ENCODE results near the gene RBKS. TPM values are rescaled to one million over a fixed set of nuclear protein-coding genes. Genes with fewer than 3 reads are reported as not detected.

Gene RBKS
- total and polyA plus RNA-seq, 2 donors = 1.8 to 4.2 TPM

DNA sequence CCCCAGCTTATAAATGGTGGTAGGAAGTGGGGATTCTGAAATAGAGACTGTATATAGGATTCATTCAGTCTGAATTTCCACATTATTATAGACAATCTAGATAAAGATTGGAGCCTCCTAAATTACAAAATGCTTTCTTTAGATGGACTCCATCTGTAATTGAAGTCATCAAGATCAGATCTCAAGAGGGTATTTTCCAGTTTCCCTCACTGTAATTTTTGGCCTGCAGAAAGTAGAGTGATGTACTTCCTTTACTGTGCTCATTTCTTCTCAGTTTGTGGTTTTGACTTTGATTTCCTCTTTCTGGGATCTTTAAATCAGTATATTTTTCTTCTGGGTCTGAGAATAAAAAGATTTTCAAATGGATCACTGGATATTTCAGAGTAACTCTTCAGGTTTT, 7.5 kb upstream of the RBKS start:
- Histone ChIP-seq H3K9me3 (ENCODE audit: control insufficient read depth in 2 of 2, insufficient read depth in 1 of 2, low read length in 1 of 2) (no peaks in the 10 kb centered on the region), H3K27ac (ENCODE audit: low read depth in 1 of 2, low read length in 1 of 2) (no peak overlapping the region), H3K36me3 (ENCODE audit: control insufficient read depth in 2 of 2, insufficient read depth in 2 of 2, low read length in 1 of 2) (peaks cover 10 to 13% of the 10 kb centered on the region in 2 donors), H3K27me3 (ENCODE audit: control insufficient read depth in 2 of 2, insufficient read depth in 1 of 2, low read length in 1 of 2) (no peaks in the 10 kb centered on the region), H3K4me3 (ENCODE audit: low read length in 2 of 2) (no peak overlapping the region), H3K4me1 (ENCODE audit: control insufficient read depth in 2 of 2, insufficient read depth in 2 of 2, low read length in 2 of 2) (no peaks in the 10 kb centered on the region)
- no peak for DNase-seq (ENCODE audit: low read depth in 6 of 9, low spot score in 9 of 9)

DNA sequence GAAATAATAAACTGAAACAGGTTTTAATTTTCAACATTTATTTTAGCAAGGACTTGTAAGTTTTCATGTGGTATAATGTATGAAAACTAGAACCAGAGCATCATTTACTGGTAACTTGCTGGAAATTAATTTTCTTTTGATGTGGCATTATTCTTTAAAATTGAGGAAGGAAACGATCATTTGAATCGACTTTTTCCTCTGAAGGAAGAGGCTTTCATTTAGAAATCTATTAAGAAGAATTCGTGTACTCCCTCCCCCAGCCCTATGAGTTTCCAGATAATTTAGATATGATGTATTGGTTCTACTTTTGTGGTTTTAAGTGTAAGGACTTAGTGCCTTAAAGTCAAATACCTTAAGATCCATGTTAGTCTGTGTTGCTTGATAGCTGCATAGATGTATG, 2.8 kb upstream of the RBKS start:
- no peak overlapping the region for H3K27ac ChIP-seq (ENCODE audit: low read depth in 1 of 2, low read length in 1 of 2)
- WGBS = 13% methylated on average over 3 of the region's 3 CpGs
- no peaks in the 10 kb centered on the region for H3K27me3 ChIP-seq (ENCODE audit: control insufficient read depth in 2 of 2, insufficient read depth in 1 of 2, low read length in 1 of 2)
- H3K4me3 ChIP-seq (ENCODE audit: low read length in 2 of 2) = no peak overlapping the region
- H3K36me3 ChIP-seq (ENCODE audit: control insufficient read depth in 2 of 2, insufficient read depth in 2 of 2, low read length in 1 of 2) = peaks cover 10 to 13% of the 10 kb centered on the region in 2 donors
- DNase-seq (ENCODE audit: low read depth in 6 of 9, low spot score in 9 of 9) = no peak
- peaks cover 6 to 9% of the 10 kb centered on the region in 2 donors for H3K4me1 ChIP-seq (ENCODE audit: control insufficient read depth in 2 of 2, insufficient read depth in 2 of 2, low read length in 2 of 2)
- H3K9me3 ChIP-seq (ENCODE audit: control insufficient read depth in 2 of 2, insufficient read depth in 1 of 2, low read length in 1 of 2) = no peaks in the 10 kb centered on the region

DNA sequence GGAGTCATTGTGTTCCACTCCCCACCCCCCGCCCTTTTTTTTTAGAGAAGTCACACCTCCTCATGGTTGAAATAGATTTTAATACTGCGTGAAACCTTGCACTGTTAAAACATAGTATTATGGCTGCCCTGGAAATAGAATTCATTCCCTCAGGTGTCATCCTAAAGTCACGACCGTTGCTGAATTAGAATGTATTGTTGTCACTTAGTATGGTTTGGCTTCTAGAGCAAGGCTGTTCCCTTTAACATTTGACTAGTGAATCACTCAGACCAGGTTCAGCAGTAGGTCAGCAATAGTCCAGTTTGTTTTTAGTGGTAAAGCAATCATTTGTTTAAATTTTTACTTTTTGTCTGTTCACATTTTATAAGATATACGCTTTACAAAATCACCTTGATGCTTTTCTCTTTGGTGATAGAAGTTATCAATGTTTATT, 1.5 kb upstream of the RBKS start:
- H3K4me3 ChIP-seq (ENCODE audit: low read length in 2 of 2) = no peak overlapping the region
- no peaks in the 10 kb centered on the region for H3K27me3 ChIP-seq (ENCODE audit: control insufficient read depth in 2 of 2, insufficient read depth in 1 of 2, low read length in 1 of 2)
- no peaks in the 10 kb centered on the region for H3K9me3 ChIP-seq (ENCODE audit: control insufficient read depth in 2 of 2, insufficient read depth in 1 of 2, low read length in 1 of 2)
- no peak for DNase-seq (ENCODE audit: low read depth in 6 of 9, low spot score in 9 of 9)
- H3K27ac ChIP-seq (ENCODE audit: low read depth in 1 of 2, low read length in 1 of 2) = peak overlapping the region in 1 of 2 donors; percentile 47
- 95% methylated on average over 5 of the region's 5 CpGs for WGBS
- H3K4me1 ChIP-seq (ENCODE audit: control insufficient read depth in 2 of 2, insufficient read depth in 2 of 2, low read length in 2 of 2) = peaks cover 6 to 9% of the 10 kb centered on the region in 2 donors
- H3K36me3 ChIP-seq (ENCODE audit: control insufficient read depth in 2 of 2, insufficient read depth in 2 of 2, low read length in 1 of 2) = peaks cover 7 to 11% of the 10 kb centered on the region in 2 donors

DNA sequence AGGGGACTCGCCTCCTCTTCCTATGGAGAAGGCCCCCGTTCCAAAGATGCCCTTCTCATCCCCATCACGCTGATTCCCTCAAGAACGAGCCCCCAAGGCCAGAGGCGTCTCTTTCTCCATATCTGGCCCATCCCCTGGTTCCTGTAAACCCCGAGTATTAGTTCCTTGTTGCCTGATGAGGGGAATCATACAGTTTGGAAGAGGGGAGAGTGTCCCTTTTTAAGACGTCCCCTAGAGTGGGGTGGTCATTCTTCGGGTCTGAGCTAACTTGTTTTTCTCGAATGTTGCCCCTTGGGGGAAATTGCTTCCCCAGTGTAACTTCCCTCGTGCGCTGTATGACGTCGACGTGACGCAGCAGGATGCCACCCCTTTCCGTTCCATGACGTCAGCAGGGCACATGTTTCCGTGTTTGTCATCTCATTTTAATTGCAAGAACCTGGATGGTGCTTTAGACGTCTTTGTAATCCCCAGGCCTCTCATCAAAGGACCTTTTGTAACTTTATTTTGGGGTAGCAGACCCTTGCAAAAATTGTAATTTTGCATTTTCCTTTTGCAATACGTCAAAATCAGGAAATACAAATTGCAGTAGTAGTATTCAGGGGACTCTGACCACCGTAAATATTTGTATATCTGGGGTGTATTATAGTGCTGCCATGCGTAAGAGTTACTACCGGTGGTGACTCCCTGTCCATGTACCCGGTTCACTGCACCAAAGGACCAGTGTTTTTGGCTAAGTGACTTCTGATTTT, 911 bp upstream of the RBKS start:
- H3K4me1 ChIP-seq (ENCODE audit: control insufficient read depth in 2 of 2, insufficient read depth in 2 of 2, low read length in 2 of 2) = peaks cover 6 to 9% of the 10 kb centered on the region in 2 donors
- 21% methylated on average over 24 of the region's 24 CpGs for WGBS

DNA sequence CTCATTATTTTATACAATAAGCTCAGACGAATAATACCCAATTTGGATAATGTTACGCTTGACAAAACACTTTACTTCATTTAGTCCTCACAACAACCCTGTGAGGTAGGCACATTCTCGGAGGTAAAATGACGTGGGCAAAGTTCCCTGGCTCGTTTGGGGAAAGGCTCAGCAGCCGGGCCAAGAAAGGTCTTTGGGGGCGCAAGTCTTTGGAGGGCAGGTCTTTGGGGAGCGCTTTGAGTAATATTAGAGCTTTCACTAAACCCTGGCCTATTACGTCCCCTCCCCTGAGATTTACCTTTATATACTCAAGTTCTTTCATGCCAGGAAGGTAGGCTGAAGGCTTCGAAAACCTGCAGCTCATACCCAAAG, 427 bp downstream of the RBKS start:
- WGBS = 31% methylated on average over 10 of the region's 10 CpGs
- Histone ChIP-seq H3K36me3 (ENCODE audit: control insufficient read depth in 2 of 2, insufficient read depth in 2 of 2, low read length in 1 of 2) (peaks cover 0 to 3% of the 10 kb centered on the region in 2 donors), H3K27ac (ENCODE audit: low read depth in 1 of 2, low read length in 1 of 2) (peak overlapping the region; percentile 89 to 98), H3K4me3 (ENCODE audit: low read length in 2 of 2) (peak overlapping the region; percentile 79 to 93), H3K27me3 (ENCODE audit: control insufficient read depth in 2 of 2, insufficient read depth in 1 of 2, low read length in 1 of 2) (no peaks in the 10 kb centered on the region), H3K4me1 (ENCODE audit: control insufficient read depth in 2 of 2, insufficient read depth in 2 of 2, low read length in 2 of 2) (peaks cover 6 to 9% of the 10 kb centered on the region in 2 donors), H3K9me3 (ENCODE audit: control insufficient read depth in 2 of 2, insufficient read depth in 1 of 2, low read length in 1 of 2) (no peaks in the 10 kb centered on the region)
- DNase-seq (ENCODE audit: low read depth in 6 of 9, low spot score in 9 of 9) = peak in 4 of 9 donors; percentile 1 to 4 (median 4)

More for the DNA sequence above, 911 bp upstream of the RBKS start:
- Histone ChIP-seq H3K27me3 (ENCODE audit: control insufficient read depth in 2 of 2, insufficient read depth in 1 of 2, low read length in 1 of 2) (no peaks in the 10 kb centered on the region), H3K27ac (ENCODE audit: low read depth in 1 of 2, low read length in 1 of 2) (peak overlapping the region; percentile 98), H3K36me3 (ENCODE audit: control insufficient read depth in 2 of 2, insufficient read depth in 2 of 2, low read length in 1 of 2) (peaks cover 2 to 5% of the 10 kb centered on the region in 2 donors), H3K9me3 (ENCODE audit: control insufficient read depth in 2 of 2, insufficient read depth in 1 of 2, low read length in 1 of 2) (no peaks in the 10 kb centered on the region), H3K4me3 (ENCODE audit: low read length in 2 of 2) (peak overlapping the region; percentile 79 to 93)
- peak; percentile 42 to 88 (median 64) for DNase-seq (ENCODE audit: low read depth in 6 of 9, low spot score in 9 of 9)

DNA sequence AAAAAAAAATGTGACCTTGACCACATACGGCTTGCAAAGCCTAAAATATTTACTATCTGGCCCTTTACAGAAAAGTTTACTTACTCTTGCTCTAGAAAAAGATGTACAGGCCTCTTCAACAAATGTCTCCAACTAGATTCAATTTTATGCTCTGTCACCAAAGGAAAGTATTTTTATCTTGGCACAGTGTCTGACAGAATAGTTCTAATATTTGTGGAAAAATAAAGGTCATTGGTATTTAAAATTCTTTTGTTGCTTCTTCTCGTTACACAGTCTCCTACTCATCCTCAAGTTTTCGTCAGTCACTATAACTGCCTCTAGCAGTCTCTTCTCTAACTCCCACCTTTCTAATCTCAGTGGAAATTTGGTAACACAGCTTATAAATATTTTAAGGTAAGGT, 1.4 kb downstream of the RBKS start:
- H3K9me3 ChIP-seq (ENCODE audit: control insufficient read depth in 2 of 2, insufficient read depth in 1 of 2, low read length in 1 of 2) = no peaks in the 10 kb centered on the region
- no peak for DNase-seq (ENCODE audit: low read depth in 6 of 9, low spot score in 9 of 9)
- WGBS = 93% methylated on average over 3 of the region's 3 CpGs
- H3K27ac ChIP-seq (ENCODE audit: low read depth in 1 of 2, low read length in 1 of 2) = no peak overlapping the region
- no peak overlapping the region for H3K4me3 ChIP-seq (ENCODE audit: low read length in 2 of 2)
- H3K4me1 ChIP-seq (ENCODE audit: control insufficient read depth in 2 of 2, insufficient read depth in 2 of 2, low read length in 2 of 2) = peaks cover 6 to 9% of the 10 kb centered on the region in 2 donors
- no peaks in the 10 kb centered on the region for H3K27me3 ChIP-seq (ENCODE audit: control insufficient read depth in 2 of 2, insufficient read depth in 1 of 2, low read length in 1 of 2)
- no peaks in the 10 kb centered on the region for H3K36me3 ChIP-seq (ENCODE audit: control insufficient read depth in 2 of 2, insufficient read depth in 2 of 2, low read length in 1 of 2)

DNA sequence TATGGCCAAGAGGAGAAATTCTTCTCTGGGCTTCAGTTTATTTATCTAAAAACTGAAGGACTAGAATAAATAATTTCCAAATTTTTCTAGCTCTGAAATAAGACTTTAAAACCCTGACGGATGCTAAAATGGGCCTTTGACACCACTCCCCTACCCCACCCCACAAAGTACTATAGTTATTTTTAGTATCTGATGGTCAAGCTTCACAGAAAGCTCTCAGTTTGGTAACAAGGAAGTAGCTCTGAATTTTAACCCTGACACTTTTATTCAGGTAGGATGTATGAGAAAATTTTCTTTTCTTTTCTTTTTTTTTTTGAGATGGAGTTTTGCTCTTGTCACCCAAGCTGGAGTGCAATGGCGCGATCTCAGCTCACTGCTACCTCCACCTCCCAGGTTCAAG, 2.4 kb downstream of the RBKS start:
- Histone ChIP-seq H3K4me1 (ENCODE audit: control insufficient read depth in 2 of 2, insufficient read depth in 2 of 2, low read length in 2 of 2) (peaks cover 6 to 9% of the 10 kb centered on the region in 2 donors), H3K4me3 (ENCODE audit: low read length in 2 of 2) (no peak overlapping the region), H3K27ac (ENCODE audit: low read depth in 1 of 2, low read length in 1 of 2) (no peak overlapping the region), H3K9me3 (ENCODE audit: control insufficient read depth in 2 of 2, insufficient read depth in 1 of 2, low read length in 1 of 2) (no peaks in the 10 kb centered on the region), H3K36me3 (ENCODE audit: control insufficient read depth in 2 of 2, insufficient read depth in 2 of 2, low read length in 1 of 2) (no peaks in the 10 kb centered on the region), H3K27me3 (ENCODE audit: control insufficient read depth in 2 of 2, insufficient read depth in 1 of 2, low read length in 1 of 2) (no peaks in the 10 kb centered on the region)
- DNase-seq (ENCODE audit: low read depth in 6 of 9, low spot score in 9 of 9) = no peak
- WGBS = 94% methylated on average over 3 of the region's 3 CpGs

DNA sequence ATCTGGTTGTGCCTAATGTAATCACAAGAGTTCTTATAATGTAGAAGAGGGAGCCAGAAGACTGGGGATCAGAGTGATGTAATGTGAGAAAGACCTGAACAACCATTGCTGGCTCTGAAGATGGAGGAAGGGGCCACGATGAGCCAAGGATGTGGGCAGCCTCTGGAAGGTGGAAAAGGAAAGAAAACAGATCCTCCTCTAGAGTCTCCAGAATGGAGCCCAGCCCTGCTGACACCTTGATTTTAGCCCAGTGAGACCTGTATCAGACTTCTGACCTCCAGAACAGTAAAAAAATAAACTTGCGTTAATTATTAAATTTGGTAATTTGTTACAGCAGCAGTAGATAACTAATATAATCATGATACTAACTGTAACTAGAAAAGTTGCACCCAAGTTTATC, 3.1 kb downstream of the RBKS start:
- Histone ChIP-seq H3K27me3 (ENCODE audit: control insufficient read depth in 2 of 2, insufficient read depth in 1 of 2, low read length in 1 of 2) (no peaks in the 10 kb centered on the region), H3K36me3 (ENCODE audit: control insufficient read depth in 2 of 2, insufficient read depth in 2 of 2, low read length in 1 of 2) (no peaks in the 10 kb centered on the region), H3K4me3 (ENCODE audit: low read length in 2 of 2) (no peak overlapping the region), H3K4me1 (ENCODE audit: control insufficient read depth in 2 of 2, insufficient read depth in 2 of 2, low read length in 2 of 2) (peaks cover 6 to 9% of the 10 kb centered on the region in 2 donors), H3K27ac (ENCODE audit: low read depth in 1 of 2, low read length in 1 of 2) (no peak overlapping the region), H3K9me3 (ENCODE audit: control insufficient read depth in 2 of 2, insufficient read depth in 1 of 2, low read length in 1 of 2) (no peaks in the 10 kb centered on the region)
- 66% methylated on average over 2 of the region's 2 CpGs for WGBS
- no peak for DNase-seq (ENCODE audit: low read depth in 6 of 9, low spot score in 9 of 9)

DNA sequence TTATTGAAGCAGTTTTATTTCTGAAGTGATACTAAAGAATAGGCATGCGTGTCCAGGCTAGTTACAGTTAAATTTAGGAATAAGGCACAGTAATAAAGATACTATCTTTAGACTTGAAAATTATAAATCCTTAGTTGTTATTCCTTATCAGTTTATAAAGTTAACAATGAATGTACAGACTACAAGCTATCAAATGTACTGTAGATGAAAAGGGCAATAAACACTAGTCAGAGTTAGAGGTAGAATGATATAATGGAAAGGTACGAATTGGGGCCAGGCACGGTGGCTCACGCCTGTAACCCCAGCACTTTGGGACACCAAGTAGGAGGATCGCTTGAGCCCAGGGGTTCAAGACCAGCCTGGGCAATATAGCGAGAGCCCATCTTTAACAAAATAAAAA, 3.9 kb downstream of the RBKS start:
- 97% methylated on average over 6 of the region's 6 CpGs for WGBS
- Histone ChIP-seq H3K4me3 (ENCODE audit: low read length in 2 of 2) (no peak overlapping the region), H3K4me1 (ENCODE audit: control insufficient read depth in 2 of 2, insufficient read depth in 2 of 2, low read length in 2 of 2) (peaks cover 3 to 9% of the 10 kb centered on the region in 2 donors), H3K27me3 (ENCODE audit: control insufficient read depth in 2 of 2, insufficient read depth in 1 of 2, low read length in 1 of 2) (no peaks in the 10 kb centered on the region), H3K9me3 (ENCODE audit: control insufficient read depth in 2 of 2, insufficient read depth in 1 of 2, low read length in 1 of 2) (no peaks in the 10 kb centered on the region), H3K36me3 (ENCODE audit: control insufficient read depth in 2 of 2, insufficient read depth in 2 of 2, low read length in 1 of 2) (no peaks in the 10 kb centered on the region), H3K27ac (ENCODE audit: low read depth in 1 of 2, low read length in 1 of 2) (no peak overlapping the region)
- DNase-seq (ENCODE audit: low read depth in 6 of 9, low spot score in 9 of 9) = no peak
